ENCODE results near the gene SLC36A1.
"Not testable (repeated sequence)": the region's sequence is repeated elsewhere in the genome, so short reads cannot be mapped to it uniquely, and the experiment has no call there.

The SLC36A1 gene

DNA sequence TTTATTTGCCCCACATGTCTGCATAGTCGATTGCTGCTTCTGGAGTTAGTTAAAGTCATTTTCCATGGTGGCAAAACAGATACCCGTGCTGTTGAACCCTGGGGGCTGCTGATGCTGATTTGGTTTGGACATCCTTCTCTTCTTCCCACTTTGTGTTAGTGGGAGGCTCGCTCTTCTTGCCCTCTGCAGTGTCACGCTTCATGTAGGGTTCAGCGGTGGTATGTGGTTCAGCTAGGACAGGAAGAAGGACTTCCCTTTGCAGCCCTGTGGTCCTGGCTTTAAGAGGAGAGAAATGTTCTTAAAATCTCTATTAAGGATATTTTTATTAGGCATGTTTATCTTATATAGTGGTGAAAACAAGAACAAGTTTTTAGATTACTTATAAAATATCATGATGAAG is 36.2 kb downstream of the SLC36A1 start:
- DNase-seq (ENCODE audit: low read depth), result no peak

DNA sequence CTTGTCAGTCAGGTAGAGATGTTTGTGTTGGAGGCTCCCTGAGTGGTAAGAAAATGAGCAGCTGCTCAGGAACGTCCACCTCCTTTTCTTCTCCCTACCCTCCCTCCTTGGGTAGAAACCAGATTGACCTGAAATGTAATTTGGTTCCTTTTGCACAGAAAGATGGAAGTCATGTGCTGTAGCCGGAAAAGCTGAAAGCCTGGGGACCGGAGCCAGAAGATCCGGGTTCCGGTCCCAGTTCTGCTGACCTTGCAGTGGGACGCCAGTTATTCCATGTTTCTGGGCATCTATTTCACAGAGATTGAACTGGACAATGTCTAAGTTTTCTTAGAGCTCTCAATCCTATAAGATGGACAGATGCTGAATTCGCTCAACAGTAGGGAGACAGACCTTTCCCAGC is 40.1 kb downstream of the SLC36A1 start:
- DNase-seq (ENCODE audit: low read depth), result no peak

GRCh38 chr5:151490627-151491026 is 43.2 kb downstream of the SLC36A1 start:
- no peak for DNase-seq (ENCODE audit: low read depth)

- no peak for DNase-seq (ENCODE audit: low read depth)
Measured at GRCh38 chr5:151491062-151491461, 43.7 kb downstream of the SLC36A1 start.

GRCh38 chr5:151492729-151493128 is 45.3 kb downstream of the SLC36A1 start:
- DNase-seq (ENCODE audit: low read depth), result no peak

- DNase-seq (ENCODE audit: low read depth), result no peak
Measured at GRCh38 chr5:151493665-151494064, 46.3 kb downstream of the SLC36A1 start.

DNA sequence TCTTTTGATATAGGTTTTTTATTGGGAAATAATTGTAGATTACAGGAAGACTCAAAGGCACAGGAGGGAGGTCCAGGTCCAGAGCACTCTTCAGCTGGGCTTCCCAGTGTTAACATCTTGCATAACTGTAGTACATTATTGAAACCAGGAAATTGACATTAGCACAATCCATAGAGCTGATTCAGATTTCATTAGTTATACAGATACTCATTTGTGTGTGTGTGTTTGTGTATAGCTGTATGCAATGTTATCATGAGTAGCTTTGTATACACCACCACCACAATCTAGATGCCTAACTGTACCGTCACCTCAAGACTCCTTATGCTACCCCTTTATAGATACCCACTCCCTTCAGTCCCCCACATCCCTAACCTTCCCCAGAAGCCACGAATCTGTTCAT is 47.9 kb downstream of the SLC36A1 start:
- no peak for DNase-seq (ENCODE audit: low read depth)

- no peak for DNase-seq (ENCODE audit: low read depth)
Measured at GRCh38 chr5:151496041-151496484, 48.7 kb downstream of the SLC36A1 start.

- DNase-seq (ENCODE audit: low read depth), result no peak
Measured at GRCh38 chr5:151497391-151498002, 50.1 kb downstream of the SLC36A1 start.

GRCh38 chr5:151498395-151499155 is 51.2 kb downstream of the SLC36A1 start:
- DNase-seq (ENCODE audit: low read depth), result no peak

DNA sequence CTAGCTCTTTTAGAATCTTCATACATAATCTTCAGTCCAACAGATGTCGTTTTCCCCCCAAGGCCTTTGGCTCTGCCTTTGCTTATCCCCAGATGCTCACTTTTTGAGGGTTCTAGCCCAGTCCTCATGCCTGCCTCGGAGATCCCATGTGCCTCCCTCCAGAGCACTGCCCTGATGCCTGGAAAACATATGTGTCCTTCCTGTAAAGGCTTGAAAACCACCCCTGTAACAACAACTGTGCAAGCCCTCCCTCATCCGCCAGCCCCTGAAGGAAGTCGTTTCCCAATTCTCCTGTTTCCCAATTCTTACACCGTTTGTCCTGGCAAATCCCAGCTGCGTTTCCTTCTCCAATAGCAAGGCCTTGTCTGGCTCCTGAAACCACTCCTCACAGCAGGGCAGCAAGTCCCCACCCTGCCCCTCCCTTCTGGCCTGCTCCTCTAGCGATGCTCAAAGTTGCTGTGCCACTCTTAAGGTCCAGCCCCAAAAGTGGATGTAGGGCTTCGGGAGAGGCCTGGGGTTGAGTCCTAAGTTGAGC is 52.2 kb downstream of the SLC36A1 start:
- no peak for DNase-seq (ENCODE audit: low read depth)

DNA sequence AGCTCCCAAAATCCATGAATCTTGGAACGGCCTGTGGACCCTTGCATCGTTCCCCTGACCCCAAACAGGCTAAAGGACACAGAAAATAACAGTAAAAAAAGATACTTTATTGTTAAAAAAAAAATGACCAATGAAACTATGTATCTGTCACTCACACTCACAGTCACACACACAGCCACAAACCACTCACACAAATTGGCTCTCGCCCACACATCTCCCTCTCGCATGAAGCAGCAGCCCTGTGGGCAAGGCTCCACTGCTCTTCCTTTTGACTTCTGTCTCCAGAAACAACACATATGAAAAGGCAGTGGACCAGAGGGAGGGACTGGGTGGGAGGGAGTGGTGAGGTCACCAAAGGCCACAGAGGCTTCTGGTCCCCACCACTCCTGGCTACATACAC is 56.6 kb downstream of the SLC36A1 start:
- DNase-seq (ENCODE audit: low read depth), result no peak

DNA sequence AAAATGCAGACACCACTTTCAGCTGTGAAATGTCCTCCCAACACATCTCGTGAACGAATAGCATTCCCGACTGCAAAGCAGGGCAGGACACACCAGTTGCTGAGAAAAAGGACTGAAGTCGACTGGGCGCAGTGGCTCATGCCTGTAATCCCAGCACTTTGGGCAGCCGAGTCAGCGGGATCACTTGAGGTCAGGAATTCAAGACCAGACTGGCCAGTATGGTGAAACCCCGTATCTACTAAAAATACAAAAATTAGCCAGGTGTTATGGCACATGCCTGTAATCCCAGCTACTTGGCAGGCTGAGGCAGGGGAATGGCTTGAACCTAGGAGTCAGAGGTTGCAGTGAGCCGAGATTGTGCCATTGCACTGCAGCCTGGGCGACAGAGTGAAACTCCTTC is 60.9 kb downstream of the SLC36A1 start:
- not testable (repeated sequence) for DNase-seq (ENCODE audit: low read depth)

DNA sequence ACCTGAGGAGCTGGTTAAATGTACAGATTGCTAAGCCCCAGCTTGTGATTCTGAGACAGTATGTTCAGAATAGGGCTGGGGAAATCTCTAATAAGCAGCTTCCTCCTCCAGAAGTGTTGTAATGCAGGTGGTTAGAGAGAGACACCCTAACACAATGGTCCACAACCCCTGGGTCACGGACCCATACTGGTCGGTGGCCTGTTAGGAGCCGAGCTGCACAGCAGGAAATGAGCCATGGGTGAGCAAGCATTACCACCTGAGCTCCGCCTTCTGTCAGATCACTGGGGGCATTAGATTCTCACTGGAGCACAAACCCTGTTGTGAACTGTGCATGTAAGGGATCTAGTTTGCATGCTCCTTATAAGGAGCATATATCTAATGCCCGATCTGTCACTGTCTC is 61.8 kb downstream of the SLC36A1 start:
- DNase-seq (ENCODE audit: low read depth), result no peak

- DNase-seq (ENCODE audit: low read depth), result no peak
Measured at GRCh38 chr5:151509836-151510235, 62.4 kb downstream of the SLC36A1 start.

GRCh38 chr5:151517122-151517920 is 69.9 kb downstream of the SLC36A1 start:
- no peak for DNase-seq (ENCODE audit: low read depth)

GRCh38 chr5:151520294-151520693 is 72.9 kb downstream of the SLC36A1 start:
- DNase-seq (ENCODE audit: low read depth), result no peak

- DNase-seq (ENCODE audit: low read depth), result no peak
Measured at GRCh38 chr5:151522226-151522625, 74.8 kb downstream of the SLC36A1 start.

DNA sequence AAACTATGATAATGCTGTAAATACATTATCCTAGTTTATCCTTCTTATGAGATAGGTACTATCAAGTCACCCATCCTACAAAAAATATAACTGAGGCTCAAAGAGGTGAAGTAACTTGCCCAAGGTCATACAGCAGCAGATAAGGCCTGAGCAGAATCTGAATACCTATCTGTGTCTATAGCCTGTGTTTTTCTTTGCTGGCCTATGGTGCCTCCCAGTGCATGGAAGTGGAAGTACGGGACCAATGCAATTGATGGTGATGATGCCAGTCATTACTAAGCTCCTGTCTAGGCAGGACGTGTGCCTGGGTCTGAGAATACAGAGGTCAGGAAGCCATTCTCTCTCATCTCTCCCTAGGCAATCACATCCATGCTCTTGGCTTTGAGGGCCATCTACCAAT is 75.9 kb downstream of the SLC36A1 start:
- no peak for DNase-seq (ENCODE audit: low read depth)

DNA sequence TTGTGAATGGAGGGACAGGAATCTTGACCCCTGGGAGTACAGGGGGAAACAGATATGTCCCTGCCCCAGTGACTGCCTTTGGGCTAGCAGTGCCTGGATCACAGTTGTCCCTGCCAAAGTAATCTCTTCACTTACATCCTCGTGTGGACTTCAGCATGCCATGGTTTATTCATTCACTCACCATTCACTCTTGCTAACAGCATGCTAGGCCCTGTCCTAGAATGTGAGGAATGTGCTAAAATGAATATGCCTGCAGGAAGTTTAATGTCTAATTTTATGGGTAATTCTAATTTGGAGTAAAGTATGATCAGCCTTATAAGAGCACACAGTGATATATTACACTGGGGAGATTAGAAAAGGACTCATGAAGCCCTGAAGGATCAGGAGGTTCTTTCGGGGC is 80.8 kb downstream of the SLC36A1 start:
- no peak for DNase-seq (ENCODE audit: low read depth)

- no peak for DNase-seq (ENCODE audit: low read depth)
Measured at GRCh38 chr5:151528996-151529395, 81.6 kb downstream of the SLC36A1 start.

DNA sequence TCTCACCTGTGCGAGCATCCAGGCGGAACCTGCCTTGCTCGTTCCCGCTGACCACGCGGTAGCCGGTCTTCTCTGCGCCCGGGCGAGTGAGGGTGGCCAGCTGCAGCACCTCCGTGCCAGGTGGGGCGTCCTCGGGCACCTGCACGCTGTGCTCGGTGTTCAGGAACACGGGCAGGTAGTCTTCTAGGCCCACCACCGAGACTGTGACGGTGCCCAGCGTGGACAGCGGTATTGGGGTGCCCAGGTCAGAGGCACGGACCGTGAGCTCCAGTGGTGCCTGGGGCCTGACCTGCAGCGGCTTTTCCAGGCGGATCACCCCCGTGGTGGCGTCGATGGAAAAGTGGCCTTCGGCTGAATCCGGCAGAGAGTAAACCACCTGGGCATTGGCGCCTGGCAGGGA is 84.2 kb downstream of the SLC36A1 start:
- DNase-seq (ENCODE audit: low read depth), result no peak

DNA sequence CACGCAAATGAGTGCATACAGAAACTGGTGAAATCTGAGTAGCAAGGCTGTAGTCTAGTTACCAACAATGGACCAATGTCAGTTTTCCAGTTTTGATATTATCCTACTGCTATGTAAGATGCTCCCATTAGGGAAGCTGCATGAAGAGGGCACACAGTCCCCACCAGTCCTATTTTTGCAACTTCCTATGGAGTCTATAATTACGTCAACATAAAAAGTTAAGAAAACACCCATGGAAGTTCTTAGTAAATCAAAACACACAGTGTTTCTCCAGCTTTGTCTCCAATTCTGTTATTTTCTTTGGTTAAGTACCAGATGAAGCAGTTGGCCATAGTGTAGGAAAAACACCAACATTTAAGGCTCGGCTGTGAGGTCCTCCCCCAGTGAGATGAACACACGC is 85.0 kb downstream of the SLC36A1 start:
- no peak for DNase-seq (ENCODE audit: low read depth)

Measured in GM04503 (cell line).